ENCODE data around the gene RAC2.

The RAC2 gene

GRCh38 chr22:37187891-37188761 lies 55.9 kb downstream of the RAC2 start, which contains the start of gene C1QTNF6:
TSS of gene C1QTNF6 (minus strand) at chr22:37188247. CDS start at chr22:37188213, 34 bp downstream.
- DNase-seq (ENCODE audit: low read depth), result no peak

DNA sequence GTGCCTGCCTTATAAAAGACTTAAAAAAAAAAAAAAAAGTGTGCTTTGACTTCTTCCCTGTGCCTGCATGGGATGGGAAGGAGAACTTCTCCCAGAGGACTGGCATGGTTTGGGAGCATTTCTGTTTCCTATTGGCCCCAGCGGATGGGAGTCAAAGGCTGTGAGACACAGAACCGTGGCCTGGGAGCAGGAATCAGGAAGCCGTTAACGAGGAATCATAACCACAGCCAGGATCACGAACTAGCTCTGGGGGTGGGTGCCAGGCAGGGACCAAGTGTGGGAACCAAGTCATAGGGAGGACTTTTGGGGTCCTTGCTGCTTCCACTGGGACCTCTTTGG lies 56.5 kb downstream of the RAC2 start:
- DNase-seq (ENCODE audit: low read depth), result no peak

GRCh38 chr22:37186997-37187522 lies 57.0 kb downstream of the RAC2 start:
- DNase-seq (ENCODE audit: low read depth), result no peak

DNA sequence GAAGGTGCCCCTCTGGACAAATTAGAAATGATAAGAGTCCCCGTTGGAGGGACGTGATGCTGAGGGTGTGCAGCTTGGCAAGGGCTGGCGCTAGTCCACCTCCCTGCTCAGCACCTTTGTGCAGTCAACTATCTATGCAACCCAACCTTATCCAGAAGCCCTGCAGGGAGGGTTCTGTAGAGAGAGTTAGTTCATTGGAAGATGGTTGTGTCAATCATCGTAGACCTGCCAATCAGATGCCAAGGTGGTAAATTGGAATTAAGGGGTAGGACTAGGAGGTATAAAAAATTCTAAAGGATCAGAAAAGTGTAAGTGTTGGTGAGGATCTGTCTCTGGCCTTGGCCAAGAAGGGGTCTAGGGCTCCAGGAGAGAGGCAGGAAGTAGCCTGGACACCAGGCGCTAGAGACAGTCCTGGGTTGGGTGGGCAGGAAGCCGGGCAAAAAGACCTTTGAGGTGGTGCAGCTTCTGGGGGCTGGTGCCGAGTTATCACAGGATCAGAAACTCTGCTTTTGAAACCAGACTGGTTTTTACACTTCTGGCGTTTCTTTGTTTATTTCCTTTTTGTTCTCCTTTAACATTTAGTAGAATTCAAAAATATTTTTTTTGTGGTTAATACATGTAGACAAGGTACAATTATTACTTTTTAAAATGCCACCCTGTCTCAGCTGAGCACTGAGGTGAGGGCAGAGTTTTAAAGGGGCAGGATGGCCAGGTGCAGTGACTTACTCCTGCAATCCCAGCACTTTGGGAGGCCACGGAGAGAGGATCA lies 57.7 kb downstream of the RAC2 start:
- no peak for DNase-seq (ENCODE audit: low read depth)

GRCh38 chr22:37185646-37186227 lies 58.3 kb downstream of the RAC2 start:
- DNase-seq (ENCODE audit: low read depth), result no peak

DNA sequence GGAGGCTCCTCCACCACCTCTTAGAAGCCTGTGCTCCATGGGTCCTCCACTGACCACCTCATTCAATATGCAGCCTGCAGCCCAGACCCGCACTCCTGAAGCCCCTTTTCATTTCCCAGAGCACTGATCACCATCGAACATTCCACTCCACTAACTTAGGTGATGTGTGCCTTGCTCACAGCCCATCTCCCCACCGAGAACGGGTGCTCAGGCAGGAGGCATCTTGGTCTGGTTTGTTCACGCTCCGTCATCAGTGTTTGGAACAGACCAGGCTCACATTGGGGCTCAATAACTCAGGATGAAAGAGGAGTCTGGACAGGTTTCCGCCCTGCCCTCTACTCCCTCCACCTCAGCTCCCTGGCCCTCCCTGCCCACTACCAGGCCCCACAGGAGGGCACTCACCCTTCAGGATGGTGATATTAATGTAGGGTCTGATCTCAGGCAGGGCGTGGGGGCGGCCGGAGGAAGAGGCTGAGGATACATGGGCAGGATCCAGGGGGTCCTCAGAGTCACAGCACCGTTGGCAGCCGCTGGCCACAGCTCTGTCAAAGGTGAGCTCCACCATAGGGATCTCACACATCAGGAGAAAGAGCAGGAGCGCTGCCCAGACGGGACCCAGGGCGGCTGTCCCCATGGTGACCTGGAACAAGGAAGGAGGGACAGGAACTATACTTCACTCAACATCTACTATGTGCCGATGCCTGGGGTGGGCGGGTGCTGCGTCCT lies 59.1 kb downstream of the RAC2 start:
- DNase-seq (ENCODE audit: low read depth), result no peak

DNA sequence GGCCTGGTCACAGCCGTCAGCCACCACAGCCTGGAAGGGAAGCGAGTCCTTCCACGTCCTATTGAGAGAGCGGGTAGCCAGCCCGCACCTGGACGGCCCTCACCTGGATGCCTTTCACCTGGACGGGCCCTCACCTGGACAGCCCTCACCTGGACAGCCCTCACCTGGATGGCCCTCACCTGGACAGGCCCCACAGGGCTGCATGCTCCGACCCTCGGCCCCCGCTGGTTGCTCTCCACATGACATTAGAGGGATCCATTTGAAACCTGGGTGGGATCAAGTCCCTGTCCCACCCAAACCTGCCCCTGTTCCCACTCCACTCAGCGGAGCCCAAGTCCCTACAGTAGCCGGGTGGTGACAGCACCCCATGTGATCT lies 59.7 kb downstream of the RAC2 start:
- DNase-seq (ENCODE audit: low read depth), result no peak

GRCh38 chr22:37183432-37184379 lies 60.4 kb downstream of the RAC2 start:
- DNase-seq (ENCODE audit: low read depth), result no peak

DNA sequence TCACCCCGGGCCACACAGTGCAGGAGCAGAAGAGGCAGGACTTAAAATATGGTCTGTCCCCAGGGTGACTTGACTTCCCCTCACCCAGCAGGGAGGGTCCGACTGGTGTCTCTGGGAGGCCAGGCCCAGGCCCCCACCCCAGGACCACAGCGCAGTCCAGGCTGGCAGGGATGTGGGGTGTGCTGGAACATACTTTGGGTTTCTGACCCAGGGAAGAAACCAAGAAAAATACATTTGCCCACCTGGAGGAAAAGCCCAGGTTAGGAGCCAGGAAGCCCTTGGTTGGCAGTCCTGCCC lies 61.2 kb downstream of the RAC2 start:
- DNase-seq (ENCODE audit: low read depth), result no peak

- no peak for DNase-seq (ENCODE audit: low read depth)
Measured at GRCh38 chr22:37182101-37182948, 61.7 kb downstream of the RAC2 start.

- DNase-seq (ENCODE audit: low read depth), result no peak
Measured at GRCh38 chr22:37181681-37182080, 62.4 kb downstream of the RAC2 start.

- DNase-seq (ENCODE audit: low read depth), result no peak
Measured at GRCh38 chr22:37180531-37181231, 63.4 kb downstream of the RAC2 start.

GRCh38 chr22:37179622-37180420 lies 64.2 kb downstream of the RAC2 start:
- DNase-seq (ENCODE audit: low read depth), result no peak

DNA sequence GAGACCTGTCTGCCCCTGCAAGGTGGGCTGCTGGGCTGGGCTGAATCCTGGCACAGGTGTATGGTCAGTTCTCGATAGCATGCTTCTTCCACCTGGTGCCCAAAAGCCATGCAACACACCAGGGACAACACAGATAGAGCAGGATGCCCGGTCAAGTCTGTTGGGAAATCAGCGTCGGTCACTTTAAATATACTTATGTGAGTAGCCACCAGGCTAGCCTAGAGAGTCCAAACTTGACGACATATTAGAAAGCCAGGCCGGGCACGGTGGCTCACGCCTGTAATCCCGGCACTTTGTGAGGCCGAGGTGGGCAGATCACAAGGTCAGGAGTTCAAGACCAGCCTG lies 65.0 kb downstream of the RAC2 start:
- no peak for DNase-seq (ENCODE audit: low read depth)

- DNase-seq (ENCODE audit: low read depth), result no peak
Measured at GRCh38 chr22:37178350-37179125, 65.5 kb downstream of the RAC2 start.

GRCh38 chr22:37177755-37178154 lies 66.3 kb downstream of the RAC2 start:
- DNase-seq (ENCODE audit: low read depth), result no peak

- DNase-seq (ENCODE audit: low read depth), result no peak
Measured at GRCh38 chr22:37177221-37177620, 66.8 kb downstream of the RAC2 start.

DNA sequence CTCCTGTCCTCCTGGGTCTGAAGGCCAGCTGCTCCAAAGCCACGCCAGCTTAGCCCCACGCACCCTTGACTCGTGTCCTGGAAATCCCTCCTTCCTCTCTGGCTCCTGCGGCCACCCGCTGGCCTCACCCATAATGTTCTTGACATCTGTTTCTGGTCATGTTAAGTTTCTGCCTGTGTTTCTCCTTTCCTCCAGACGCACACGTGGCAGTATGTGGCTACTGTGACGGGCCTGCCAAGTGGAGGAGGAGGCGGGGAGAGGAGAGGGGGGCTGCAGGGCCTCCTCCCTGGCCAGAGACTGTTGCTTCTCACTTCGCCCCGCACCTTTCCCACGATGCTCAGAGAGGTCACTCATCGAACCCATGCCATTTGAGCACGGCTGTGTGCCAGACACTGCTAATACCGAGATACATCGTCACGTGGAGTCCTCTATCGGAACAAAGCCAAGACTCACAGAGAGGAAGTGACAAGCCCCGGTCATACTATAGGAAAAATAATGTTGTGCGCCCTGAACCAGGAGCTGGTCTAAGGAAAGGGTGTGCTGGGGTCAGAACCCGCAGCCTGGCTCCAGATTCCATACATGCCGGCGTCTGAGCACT lies 67.5 kb downstream of the RAC2 start:
- DNase-seq (ENCODE audit: low read depth), result no peak

All from stimulated activated CD8-positive, alpha-beta memory T cell treated with anti-CD3 and anti-CD28 coated beads, Interleukin-15, amount 100 ng/mL, for 1 hour (primary cell).